ENCODE results near the gene BTBD19.
"Not testable (repeated sequence)": the region's sequence is repeated elsewhere in the genome, so short reads cannot be mapped to it uniquely, and the experiment has no call there.

The BTBD19 gene

GRCh38 chr1:44787506-44787905 is 20.8 kb upstream of the BTBD19 start:
- no peak for DNase-seq (ENCODE audit: low read depth)

- DNase-seq (ENCODE audit: low read depth): no peak
Measured at GRCh38 chr1:44788120-44788860, 20.0 kb upstream of the BTBD19 start, which contains the start of gene BEST4. BEST4 (minus strand) TSS chr1:44788170; CDS start chr1:44787705, 465 bp downstream.

GRCh38 chr1:44790968-44791801 is 17.1 kb upstream of the BTBD19 start:
- DNase-seq (ENCODE audit: low read depth): no peak

- DNase-seq (ENCODE audit: low read depth): no peak
Measured at GRCh38 chr1:44792736-44793502, 15.4 kb upstream of the BTBD19 start.

GRCh38 chr1:44797886-44798285 is 10.4 kb upstream of the BTBD19 start:
- not testable (repeated sequence) for DNase-seq (ENCODE audit: low read depth)

- no peak for DNase-seq (ENCODE audit: low read depth)
Measured at GRCh38 chr1:44798481-44799365, 9.6 kb upstream of the BTBD19 start.

GRCh38 chr1:44799770-44800584 is 8.3 kb upstream of the BTBD19 start, which contains the start of gene PLK3:
PLK3 (plus strand) TSS chr1:44800377; CDS start chr1:44800464, 87 bp downstream.
- peak; percentile 99 for DNase-seq (ENCODE audit: low read depth)

- DNase-seq (ENCODE audit: low read depth): no peak
Measured at GRCh38 chr1:44801491-44802305, 6.6 kb upstream of the BTBD19 start.

- DNase-seq (ENCODE audit: low read depth): no peak
Measured at GRCh38 chr1:44802306-44803061, 5.8 kb upstream of the BTBD19 start.

GRCh38 chr1:44803062-44803311 is 5.3 kb upstream of the BTBD19 start:
- no peak for DNase-seq (ENCODE audit: low read depth)

- no peak for DNase-seq (ENCODE audit: low read depth)
Measured at GRCh38 chr1:44803312-44804095, 4.8 kb upstream of the BTBD19 start.

GRCh38 chr1:44805311-44806024 is 2.9 kb upstream of the BTBD19 start:
- DNase-seq (ENCODE audit: low read depth): no peak

- no peak for DNase-seq (ENCODE audit: low read depth)
Measured at GRCh38 chr1:44806025-44806703, 2.2 kb upstream of the BTBD19 start.

- no peak for DNase-seq (ENCODE audit: low read depth)
Measured at GRCh38 chr1:44806704-44807363, 1.5 kb upstream of the BTBD19 start, which contains the start of gene DYNLT4. DYNLT4 (minus strand) TSS chr1:44807351; CDS start chr1:44806668, 683 bp downstream.

GRCh38 chr1:44807364-44808062 is 810 bp upstream of the BTBD19 start:
- peak; percentile 92 for DNase-seq (ENCODE audit: low read depth)
